K562 (cell line): ENCODE results near the gene TBC1D1.

Source experiments
- ATF1 ChIP-seq, 2 experiments: fragments of 450-650 bp in 1 of 2; IDR thresholded peaks; 2 replicates each; pipeline ENCODE4 v1.6.1; 2016; ENCODE audit warnings: missing compliant biosample characterization in 1 of 2, missing genetic modification characterization in 1 of 2
- COPS2 ChIP-seq: fragments of 450-650 bp; conservative IDR thresholded peaks from 2 replicates; pipeline ENCODE4 v1.6.1; 2016; ENCODE audit warnings: mild to moderate bottlenecking, moderate library complexity
- CTBP1 ChIP-seq: fragments of 450-650 bp; IDR thresholded peaks from 2 replicates; pipeline ENCODE4 v1.6.1; 2016; ENCODE audit warnings: borderline replicate concordance
- CTCF ChIP-seq, 3 experiments: IDR thresholded peaks in 2 of 3; conservative IDR thresholded peaks in 1 of 3; 2 replicates each; pipeline ENCODE4 v1.5.1; 2011 to 2012; ENCODE audit warnings: low read length in 3 of 3, mild to moderate bottlenecking in 3 of 3, control low read depth in 2 of 3, improper control_type of control experiment in 1 of 3, inconsistent platforms in 1 of 3, low read depth in 1 of 3, mixed read lengths in 1 of 3, moderate library complexity in 1 of 3; ENCODE audit not compliant: insufficient read depth in 2 of 3
- DNMT1 ChIP-seq: fragments of 450-650 bp; IDR thresholded peaks from 2 replicates; pipeline ENCODE4 v1.6.1; 2016; ENCODE audit warnings: antibody characterized with exemption, mild to moderate bottlenecking
- JUND ChIP-seq, 2 experiments: IDR thresholded peaks; 2 replicates in 1 of 2; 3 replicates in 1 of 2; pipeline ENCODE4 v1.6.1; 2011; ENCODE audit warnings: borderline replicate concordance in 2 of 2, low read depth in 2 of 2, low read length in 2 of 2, improper control_type of control experiment in 1 of 2, missing biosample characterization in 1 of 2, missing genetic modification characterization in 1 of 2, missing genetic modification reagents in 1 of 2
- RBM25 ChIP-seq: fragments of 200-400 bp; formaldehyde crosslinking; IDR thresholded peaks from 2 replicates; pipeline ENCODE4 v1.6.1; 2018; ENCODE audit warnings: low read length, low read depth, moderate library complexity; ENCODE audit not compliant: severe bottlenecking
- REST ChIP-seq, 2 experiments: fragments of 450-650 bp; formaldehyde crosslinking in 1 of 2; IDR thresholded peaks; 2 replicates each; pipeline versions ENCODE4 v1.4.0 to v1.6.1; 2014 to 2020; ENCODE audit warnings: mild to moderate bottlenecking in 2 of 2, borderline replicate concordance in 1 of 2, low read depth in 1 of 2
- TBL1XR1 ChIP-seq, 2 experiments: IDR thresholded peaks; 2 replicates each; pipeline ENCODE4 v1.6.1; 2012; ENCODE audit warnings: improper control_type of control experiment in 2 of 2, low read length in 2 of 2, mild to moderate bottlenecking in 1 of 2
- TF ChIP-seq, protein P1 (sequence below): fragments of 450-650 bp; formaldehyde crosslinking; IDR thresholded peaks from 2 replicates; pipeline ENCODE4 v1.4.0; 2020; ENCODE audit warnings: mild to moderate bottlenecking, moderate library complexity

GRCh38 chr4:38188136-38188535 lies 297.3 kb downstream of the TBC1D1 start:
- no peak for TF ChIP-seq REST (IDR thresholded peaks at IDR 0.05; ENCODE audit: borderline replicate concordance)
- no peak for TF ChIP-seq REST (CRISPR knock-in tag; IDR thresholded peaks at IDR 0.05; ENCODE audit: low read depth)
- no peak for TF ChIP-seq JUND (IDR thresholded peaks at IDR 0.05; ENCODE audit: borderline replicate concordance, low read depth, low read length)
- TF ChIP-seq JUND (tag; IDR thresholded peaks at IDR 0.05; ENCODE audit: borderline replicate concordance, low read depth, low read length): no peak
- TF ChIP-seq RBM25: no peak
- TF ChIP-seq CTCF (IDR thresholded peaks at IDR 0.05 in 2 of 3, conservative IDR thresholded peaks at IDR 0.05 in 1 of 3; ENCODE audit: insufficient read depth in 2 of 3, low read depth in 1 of 3, low read length in 3 of 3): no peak
- TF ChIP-seq DNMT1: no peak
- TF ChIP-seq COPS2: no peak
- TF ChIP-seq, protein P1, sequence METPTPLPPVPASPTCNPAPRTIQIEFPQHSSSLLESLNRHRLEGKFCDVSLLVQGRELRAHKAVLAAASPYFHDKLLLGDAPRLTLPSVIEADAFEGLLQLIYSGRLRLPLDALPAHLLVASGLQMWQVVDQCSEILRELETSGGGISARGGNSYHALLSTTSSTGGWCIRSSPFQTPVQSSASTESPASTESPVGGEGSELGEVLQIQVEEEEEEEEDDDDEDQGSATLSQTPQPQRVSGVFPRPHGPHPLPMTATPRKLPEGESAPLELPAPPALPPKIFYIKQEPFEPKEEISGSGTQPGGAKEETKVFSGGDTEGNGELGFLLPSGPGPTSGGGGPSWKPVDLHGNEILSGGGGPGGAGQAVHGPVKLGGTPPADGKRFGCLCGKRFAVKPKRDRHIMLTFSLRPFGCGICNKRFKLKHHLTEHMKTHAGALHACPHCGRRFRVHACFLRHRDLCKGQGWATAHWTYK (CRISPR knock-in tag): no peak
- no peak for TF ChIP-seq TBL1XR1 (IDR thresholded peaks at IDR 0.05; ENCODE audit: low read length in 2 of 2)
- no peak for TF ChIP-seq CTBP1
- TF ChIP-seq ATF1 (CRISPR knock-in tag; IDR thresholded peaks at IDR 0.05): no peak
- no peak for TF ChIP-seq ATF1 (tag; IDR thresholded peaks at IDR 0.05)
